ENCODE measurements around the gene NME3.

GRCh38 chr16:1762196-1762878 is 9.0 kb downstream of the NME3 start:
- no peak for TF ChIP-seq ZNF274 (IDR thresholded peaks at IDR 0.05; ENCODE audit: low read depth, low read length)
- TF ChIP-seq SUZ12 (IDR thresholded peaks at IDR 0.05; ENCODE audit: extremely low read depth, insufficient read depth, insufficient read length) = no peak

Data from NT2/D1 (cell line).